GM21717 (cell line): ENCODE results near the gene ELMO1.
A peak's percentile ranks its signal among the peaks of the same experiment; 100 is the strongest.
"Not testable (repeated sequence)": the region's sequence is repeated elsewhere in the genome, so short reads cannot be mapped to it uniquely, and the experiment has no call there.

ENCODE experiments used
- ATAC-seq: cut with Tn5 transposase; IDR thresholded peaks from one replicate; pipeline ENCODE4 v1.9.1; 2021; ENCODE audit warnings: mild to moderate bottlenecking, moderate library complexity; ENCODE audit not compliant: unreplicated experiment

ELMO1 gene

GRCh38 chr7:37149773-37150124 lies 298.9 kb downstream of the ELMO1 start:
- no peak for ATAC-seq

DNA sequence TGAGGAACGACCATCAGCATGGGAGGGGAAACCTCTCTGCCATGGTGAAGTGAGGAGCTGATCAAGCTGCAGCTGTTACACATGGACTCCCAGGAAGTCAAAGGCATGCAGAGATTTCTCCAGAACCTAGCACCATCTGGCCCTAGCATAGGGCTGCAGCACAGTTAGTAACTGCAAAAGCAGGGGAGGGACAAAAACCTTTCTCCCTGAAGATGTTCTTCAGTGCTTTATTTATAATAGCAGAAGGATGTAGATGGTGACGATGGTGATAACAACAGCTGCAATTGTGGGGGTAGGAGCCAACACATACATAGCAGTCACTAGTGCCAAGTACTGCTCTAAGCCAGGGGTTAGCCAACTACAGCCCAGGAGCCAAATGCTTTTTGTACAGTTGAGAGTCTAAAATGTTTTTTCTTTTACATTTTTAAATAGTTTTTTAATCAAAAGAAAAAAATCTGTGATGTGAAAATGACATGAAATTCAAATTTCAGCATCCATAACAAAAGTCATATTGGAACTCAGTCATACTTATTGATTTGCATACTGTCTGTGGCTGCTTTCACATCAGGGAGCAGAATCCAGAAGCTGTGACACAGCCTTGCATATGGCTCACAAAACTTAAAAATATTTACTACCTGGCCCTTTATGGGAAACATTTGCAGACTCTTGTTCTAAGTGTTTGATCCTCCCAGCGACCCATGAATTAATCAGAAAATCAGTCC lies 299.5 kb downstream of the ELMO1 start:
- peak; percentile 83 for ATAC-seq

GRCh38 chr7:37145682-37146081 lies 303.0 kb downstream of the ELMO1 start:
- ATAC-seq, result no peak

DNA sequence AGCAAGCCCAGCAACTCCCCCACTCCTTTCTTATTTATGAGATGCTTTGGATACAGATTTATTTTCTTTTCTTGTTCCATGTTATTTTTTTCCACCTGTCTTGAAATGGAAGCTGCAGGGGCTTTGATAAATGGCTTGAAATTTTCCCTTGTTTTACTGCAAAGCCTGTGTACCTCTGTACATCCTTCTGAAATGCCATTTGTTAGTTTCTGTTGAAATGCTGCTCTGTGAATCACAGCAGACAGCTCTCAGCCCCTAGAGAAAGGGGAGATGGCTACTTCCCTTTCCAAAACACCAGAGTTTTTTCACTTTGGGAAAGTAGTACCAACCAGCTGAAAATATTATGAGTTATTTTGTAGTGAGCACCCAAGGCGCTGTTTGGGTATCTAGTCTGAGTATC lies 304.2 kb downstream of the ELMO1 start:
- no peak for ATAC-seq

DNA sequence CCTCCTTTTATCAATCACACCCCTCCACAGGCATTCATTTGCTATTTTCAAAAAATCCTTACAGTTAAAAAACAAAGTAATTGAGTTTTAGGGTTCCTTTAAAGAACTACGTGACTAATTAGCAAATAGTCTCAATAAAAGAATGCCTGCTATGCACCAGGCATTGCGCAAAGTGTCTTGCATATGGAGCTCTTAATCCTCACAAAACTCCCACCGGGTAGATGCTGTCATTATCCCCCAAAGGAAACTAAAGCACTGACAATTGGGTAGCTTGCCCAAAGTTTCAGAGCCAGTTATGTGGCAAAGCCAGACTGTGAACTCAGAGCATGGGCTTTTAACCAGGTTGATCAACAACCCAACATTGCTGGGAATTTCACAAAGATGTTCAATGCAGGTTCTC lies 305.7 kb downstream of the ELMO1 start:
- ATAC-seq, result no peak

DNA sequence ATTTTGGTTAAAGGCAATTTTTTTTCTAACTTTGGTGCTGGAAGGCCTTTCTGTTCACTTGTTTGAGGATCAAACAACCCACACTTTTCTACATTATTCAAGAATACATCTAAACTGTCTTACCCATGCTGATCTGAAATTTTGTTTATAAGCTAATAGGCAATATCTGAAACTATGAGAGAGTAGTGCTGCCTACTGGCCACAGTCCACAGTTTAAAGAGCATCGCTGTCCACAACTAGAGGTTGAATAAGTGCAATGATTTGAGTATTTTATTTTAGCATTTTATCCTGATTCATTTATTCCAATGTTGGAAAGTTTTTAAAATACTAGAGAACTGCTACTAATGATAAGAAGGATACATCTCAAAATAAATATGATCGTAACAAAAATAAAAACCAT lies 306.9 kb downstream of the ELMO1 start:
- ATAC-seq, result no peak

GRCh38 chr7:37133902-37134301 lies 314.8 kb downstream of the ELMO1 start:
- ATAC-seq, result not testable (repeated sequence)

DNA sequence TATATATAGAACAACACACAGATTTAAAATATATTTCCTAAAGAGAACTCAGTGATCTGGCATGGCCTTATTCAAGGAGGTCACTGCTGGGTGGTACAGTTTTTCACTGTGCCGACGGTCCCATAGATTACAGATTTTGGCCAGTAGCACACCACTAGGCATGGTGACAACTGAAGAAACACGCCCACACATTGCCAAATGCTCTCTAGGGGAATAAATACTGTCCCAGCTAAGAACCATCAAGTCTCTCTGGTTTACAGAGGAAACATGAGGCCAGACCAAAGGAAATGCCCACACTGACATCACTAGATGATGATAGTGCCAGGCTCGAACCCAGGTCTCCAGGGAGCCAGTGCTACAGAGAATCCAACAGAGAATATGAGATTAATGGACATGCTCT lies 316.8 kb downstream of the ELMO1 start:
- no peak for ATAC-seq

- no peak for ATAC-seq
Measured at GRCh38 chr7:37129035-37129425, 319.6 kb downstream of the ELMO1 start.

DNA sequence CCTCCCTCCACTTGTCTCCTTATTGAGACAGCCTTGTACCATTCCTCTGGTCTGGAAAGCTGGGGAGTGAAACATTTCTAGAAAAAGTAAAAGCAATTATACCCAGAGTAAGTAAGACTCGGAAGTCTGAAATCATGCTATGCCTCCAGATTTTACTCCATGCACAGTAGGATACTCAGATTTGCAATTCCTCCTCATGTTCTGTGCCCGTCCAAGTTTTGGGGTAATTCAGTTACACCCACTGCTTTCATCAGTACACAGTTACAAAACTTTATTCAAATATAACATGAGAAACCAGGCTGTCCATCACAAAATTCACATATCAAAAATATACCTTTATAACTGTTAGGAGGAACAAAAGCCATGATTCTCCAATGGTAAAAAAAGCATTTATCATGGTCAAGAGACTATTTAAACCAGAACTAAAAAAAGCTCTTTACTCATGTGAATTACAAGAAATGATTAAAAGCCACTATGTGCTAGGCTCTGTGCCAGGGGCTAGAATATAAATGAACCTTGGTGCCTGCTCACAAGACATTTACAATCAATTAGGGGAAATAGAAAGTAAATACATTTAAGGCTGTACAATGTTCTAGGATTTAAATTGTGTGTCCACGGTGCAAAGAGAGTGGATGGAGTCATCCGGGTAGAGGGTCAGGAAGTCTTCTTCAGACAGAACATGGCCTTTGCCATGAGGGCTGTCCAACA lies 320.2 kb downstream of the ELMO1 start:
- ATAC-seq, result no peak

DNA sequence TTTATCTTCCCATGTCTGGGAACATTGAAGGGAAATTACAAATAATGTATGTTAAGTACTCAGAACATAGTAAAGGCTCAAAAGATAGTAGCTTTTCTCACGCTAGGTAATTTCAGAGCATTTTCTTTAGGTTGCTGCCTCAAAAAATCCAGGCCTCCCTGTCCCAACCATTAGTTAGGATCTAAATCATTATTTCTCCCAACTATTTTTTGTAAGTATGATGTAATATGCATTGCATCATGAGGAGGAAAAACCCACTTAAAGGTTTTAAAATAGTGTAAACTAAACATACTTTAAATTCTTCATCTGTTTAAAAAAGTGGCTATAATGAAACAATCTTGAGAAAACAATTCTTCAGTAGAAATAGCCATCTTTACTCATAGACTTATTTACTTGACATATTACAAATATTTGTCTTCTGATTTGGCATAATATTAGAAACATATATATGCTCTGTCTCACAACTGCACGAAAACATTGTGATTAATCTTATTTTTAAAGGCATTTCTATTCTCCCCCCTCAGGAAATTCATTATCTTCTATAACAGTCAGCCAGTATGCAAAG lies 329.3 kb downstream of the ELMO1 start:
- no peak for ATAC-seq

DNA sequence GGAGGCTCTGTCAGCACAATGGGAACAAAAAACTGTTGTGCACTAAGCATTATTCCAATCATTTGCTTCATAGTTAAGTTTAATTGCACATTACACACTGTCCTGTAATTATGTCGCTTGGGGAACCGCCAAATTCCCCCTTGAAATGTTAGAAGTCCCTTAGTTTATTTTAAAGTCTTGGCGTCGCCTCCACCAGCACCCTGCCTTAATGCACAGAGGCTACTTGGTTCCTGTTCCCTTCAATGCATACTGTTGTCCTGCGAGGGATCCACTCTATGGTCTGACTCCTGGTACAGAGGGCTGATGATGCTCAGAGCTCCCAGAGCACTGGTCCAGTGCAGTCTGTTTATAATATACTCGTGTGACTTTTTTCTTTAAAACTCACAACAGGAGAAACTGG lies 330.7 kb downstream of the ELMO1 start:
- ATAC-seq, result no peak

GRCh38 chr7:37117292-37117691 lies 331.4 kb downstream of the ELMO1 start:
- no peak for ATAC-seq

DNA sequence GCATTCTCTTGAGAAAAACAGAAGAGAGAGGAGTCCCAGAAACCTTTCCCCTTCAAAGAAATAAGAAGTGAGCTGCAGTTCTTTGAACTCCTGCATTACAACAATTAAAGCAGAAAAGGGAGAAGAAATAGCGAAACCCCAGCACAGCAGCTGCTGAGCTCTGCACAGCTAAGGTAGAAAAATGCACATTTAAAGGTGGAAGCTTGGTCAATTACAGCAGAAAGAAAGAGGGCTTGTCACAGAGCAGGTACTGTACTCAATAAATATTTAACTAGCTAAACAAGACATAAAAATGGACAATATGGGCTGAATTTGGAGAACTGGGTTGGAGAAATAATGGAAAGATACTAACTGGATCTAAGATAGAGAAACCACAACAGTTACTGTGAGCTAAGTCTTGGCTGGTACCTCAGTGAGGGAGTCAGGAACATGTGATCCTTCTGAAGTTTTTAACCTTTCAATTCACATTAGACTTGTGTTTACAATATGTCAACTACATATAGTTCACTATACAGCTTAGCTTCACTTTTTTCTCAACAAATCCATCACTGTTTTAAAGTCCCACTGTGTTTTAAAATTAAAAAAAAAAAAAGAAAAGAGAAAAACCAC lies 332.5 kb downstream of the ELMO1 start:
- no peak for ATAC-seq

DNA sequence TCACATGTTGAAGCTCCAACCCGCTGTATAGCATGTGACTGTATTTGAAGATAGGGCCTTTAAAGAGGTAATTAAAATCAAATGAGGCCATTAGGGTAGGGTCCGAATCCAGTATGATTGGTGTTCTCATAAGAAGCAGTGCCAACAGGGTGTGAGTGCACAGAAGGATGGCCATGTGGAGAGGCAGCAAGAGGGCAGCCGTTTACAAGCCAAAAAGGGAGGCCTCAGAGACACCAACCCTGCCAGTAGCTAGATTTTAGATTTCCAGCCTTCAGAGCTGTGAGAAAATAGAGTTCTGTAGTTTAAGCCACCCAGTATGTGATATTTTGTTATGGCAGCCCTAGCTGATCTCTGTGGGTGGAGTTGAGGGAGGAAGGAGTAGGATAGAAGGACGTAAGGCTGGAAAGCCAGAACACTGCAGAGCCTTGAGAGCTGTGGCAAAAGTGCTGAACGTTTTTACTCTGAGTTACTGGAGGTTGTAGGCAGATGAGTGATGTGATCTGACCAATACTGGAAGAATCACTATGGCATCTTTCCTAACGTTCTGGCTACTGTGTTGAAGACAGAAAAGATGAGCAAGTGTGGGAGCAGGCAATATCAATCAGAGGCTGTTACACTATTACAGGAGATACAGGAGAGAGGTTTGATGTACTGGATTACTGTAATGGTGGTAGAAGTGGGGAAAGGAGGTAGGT lies 334.9 kb downstream of the ELMO1 start:
- ATAC-seq, result no peak

DNA sequence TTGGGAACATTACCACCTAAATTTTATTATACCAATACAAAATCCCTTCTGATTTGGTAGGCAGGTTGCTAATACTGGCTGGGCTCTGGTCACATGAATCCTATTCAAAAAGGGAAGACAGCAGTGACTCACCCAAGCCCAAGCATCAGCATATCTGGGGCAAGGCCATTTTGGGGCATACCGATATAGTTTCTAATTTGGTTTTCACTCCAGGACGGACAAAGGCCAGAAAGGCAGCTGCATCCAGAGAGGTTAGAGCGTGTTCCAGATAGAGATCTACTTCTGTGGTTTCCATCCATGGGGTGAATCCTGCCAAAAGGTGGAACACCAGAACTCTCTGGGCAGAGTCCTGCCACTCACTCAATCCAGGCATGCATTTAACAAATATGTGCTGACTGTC lies 335.8 kb downstream of the ELMO1 start:
- no peak for ATAC-seq

- no peak for ATAC-seq
Measured at GRCh38 chr7:37112218-37112617, 336.4 kb downstream of the ELMO1 start.

DNA sequence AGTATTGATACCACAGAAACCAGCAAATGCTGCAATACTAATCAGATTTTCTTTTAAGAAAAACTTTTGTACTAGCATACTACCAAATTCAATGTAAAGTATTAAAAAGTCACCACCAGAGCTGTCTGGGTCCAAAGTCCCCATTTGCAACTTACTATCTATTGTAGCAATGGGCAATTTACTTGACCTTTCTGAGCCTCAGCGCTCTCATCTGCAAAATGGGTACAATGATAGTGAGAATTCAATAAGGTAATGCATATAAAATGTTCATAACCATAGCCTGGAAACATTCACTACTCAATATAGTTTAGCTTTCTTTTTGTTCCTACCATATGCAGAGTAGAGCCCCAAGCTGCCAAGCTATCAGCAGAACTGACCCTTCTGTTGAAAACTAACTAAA lies 337.2 kb downstream of the ELMO1 start:
- no peak for ATAC-seq

DNA sequence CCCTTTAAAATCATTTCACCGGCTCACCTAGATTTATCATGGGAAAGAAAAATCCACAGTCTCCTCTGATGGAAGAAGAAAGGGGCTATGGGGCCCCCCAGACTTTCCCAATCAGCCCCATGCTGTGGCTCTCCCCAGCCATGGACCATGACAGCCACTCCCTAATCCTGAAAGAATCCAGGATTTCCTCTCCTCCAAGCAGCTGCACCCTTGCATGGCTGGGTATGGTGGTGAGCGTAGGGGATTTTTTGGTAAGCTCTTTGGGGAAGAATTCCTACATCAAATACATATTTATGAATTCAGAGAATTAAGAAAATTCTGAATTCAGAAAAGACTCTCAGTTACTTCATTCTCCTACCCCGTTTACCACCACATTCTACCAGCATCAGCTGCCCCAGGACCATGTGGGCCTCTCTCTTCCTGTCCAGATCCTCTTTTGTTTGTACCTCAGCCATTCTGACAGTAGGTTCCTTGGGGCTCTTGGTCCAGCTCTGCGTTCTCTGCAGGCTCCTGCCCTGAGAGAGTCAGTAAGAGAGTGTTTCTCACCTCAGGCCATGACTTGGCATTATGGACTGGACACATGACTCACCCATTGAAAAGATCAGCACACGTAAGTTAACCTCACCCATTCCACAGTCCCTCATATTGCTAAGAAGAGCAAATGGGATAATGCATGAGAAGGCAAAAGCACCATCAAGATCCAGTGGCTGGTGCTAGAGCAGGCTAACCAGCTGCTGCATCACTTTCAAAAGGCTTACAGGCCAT lies 337.8 kb downstream of the ELMO1 start:
- no peak for ATAC-seq

DNA sequence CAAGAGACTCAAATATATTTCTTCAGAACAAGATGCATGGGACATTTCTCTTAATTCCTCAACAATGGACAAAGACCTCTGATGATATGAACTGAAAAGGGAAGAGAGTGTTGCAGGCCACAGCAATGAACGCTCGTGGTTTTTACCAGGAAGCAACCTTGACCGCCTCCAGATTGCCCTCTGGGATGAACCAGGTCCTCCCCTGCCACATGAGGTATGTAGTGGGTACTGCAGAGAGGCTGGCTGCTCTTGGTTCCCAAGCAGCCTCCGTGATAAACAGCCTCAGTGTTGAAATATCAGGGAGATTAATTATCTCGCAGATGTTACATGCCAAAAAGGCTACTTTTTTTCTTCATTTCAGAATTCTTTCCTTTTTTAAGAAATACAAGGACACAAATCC lies 338.8 kb downstream of the ELMO1 start:
- no peak for ATAC-seq
